NB4 (cell line): Measurements from ENCODE around the gene SKAP1.

Source experiments
- POLR2A ChIP-seq: IDR thresholded peaks from 2 replicates; pipeline ENCODE4 v1.6.1; 2011; ENCODE audit warnings: mild to moderate bottlenecking; ENCODE audit not compliant: insufficient read length; ENCODE audit errors: extremely low read depth
- TF ChIP-seq, protein P1 (sequence below): IDR thresholded peaks from one replicate; pipeline ENCODE4 v1.5.1; 2012; ENCODE audit warnings: low read depth, low read length

- no peak for TF ChIP-seq POLR2A
- TF ChIP-seq, protein P1, sequence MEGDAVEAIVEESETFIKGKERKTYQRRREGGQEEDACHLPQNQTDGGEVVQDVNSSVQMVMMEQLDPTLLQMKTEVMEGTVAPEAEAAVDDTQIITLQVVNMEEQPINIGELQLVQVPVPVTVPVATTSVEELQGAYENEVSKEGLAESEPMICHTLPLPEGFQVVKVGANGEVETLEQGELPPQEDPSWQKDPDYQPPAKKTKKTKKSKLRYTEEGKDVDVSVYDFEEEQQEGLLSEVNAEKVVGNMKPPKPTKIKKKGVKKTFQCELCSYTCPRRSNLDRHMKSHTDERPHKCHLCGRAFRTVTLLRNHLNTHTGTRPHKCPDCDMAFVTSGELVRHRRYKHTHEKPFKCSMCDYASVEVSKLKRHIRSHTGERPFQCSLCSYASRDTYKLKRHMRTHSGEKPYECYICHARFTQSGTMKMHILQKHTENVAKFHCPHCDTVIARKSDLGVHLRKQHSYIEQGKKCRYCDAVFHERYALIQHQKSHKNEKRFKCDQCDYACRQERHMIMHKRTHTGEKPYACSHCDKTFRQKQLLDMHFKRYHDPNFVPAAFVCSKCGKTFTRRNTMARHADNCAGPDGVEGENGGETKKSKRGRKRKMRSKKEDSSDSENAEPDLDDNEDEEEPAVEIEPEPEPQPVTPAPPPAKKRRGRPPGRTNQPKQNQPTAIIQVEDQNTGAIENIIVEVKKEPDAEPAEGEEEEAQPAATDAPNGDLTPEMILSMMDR, result no peak
Observed at GRCh38 chr17:48357779-48358602, 72.0 kb downstream of the SKAP1 start.
